ENCODE measurements around the gene NXPE4. TPM values are rescaled to one million over a fixed set of nuclear protein-coding genes. Genes with fewer than 3 reads are reported as not detected.

NXPE4 gene
- total RNA-seq, 1 experiment from 2014 or later: 0.11 TPM

DNA sequence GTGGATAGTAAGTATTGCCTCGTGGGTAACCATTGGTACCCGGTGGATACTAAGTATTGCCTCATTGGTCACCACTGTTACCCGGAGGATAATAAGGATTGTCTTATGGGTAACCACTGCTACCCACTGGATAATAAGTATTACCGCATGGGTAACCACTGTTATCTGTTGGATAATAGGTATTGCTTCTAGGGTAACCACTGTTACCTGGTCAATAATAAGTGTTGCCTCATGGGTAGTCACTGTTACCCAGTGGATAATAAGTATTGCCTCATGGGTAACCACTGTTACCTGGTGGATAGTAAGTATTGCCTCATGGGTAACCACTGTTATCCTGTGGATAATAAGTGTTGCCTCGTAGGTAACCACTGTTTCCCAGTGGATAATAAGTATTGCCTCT, 22.6 kb upstream of the NXPE4 start:
- CTCF ChIA-PET: no interaction called here
- DNase-seq (ENCODE audit: low spot score): no peak
- Mint-ChIP-seq H3K36me3 (peaks cover 58% of the 10 kb centered on the region), H3K27ac (no peak overlapping the region), H3K4me1 (no peaks in the 10 kb centered on the region), H3K9me3 (peaks cover 98% of the 10 kb centered on the region), H3K27me3 (ENCODE audit: low read depth) (no peaks in the 10 kb centered on the region), H3K4me3 (no peak overlapping the region)
- POLR2A ChIA-PET: no interaction called here
- ATAC-seq: no peak
- TF ChIP-seq IRF2 (CRISPR knock-in tag; IDR thresholded peaks at IDR 0.05; ENCODE audit: borderline replicate concordance, low read depth): no peak
- no peak for TF ChIP-seq NFYB (CRISPR knock-in tag; conservative IDR thresholded peaks at IDR 0.05; ENCODE audit: low read depth)
- TF ChIP-seq PRRX2 (CRISPR knock-in tag; IDR thresholded peaks at IDR 0.05): no peak
- no peak for TF ChIP-seq ZNF317 (CRISPR knock-in tag; IDR thresholded peaks at IDR 0.05; ENCODE audit: borderline replicate concordance, low read depth)
- TF ChIP-seq TP53 (CRISPR knock-in tag; IDR thresholded peaks at IDR 0.05): no peak
- no peak for TF ChIP-seq SOX15 (CRISPR knock-in tag; IDR thresholded peaks at IDR 0.05)
- no peak for TF ChIP-seq GTF2I (CRISPR knock-in tag; conservative IDR thresholded peaks at IDR 0.05)
- TF ChIP-seq SMAD4 (CRISPR knock-in tag; IDR thresholded peaks at IDR 0.05): no peak
- TF ChIP-seq, protein P1, sequence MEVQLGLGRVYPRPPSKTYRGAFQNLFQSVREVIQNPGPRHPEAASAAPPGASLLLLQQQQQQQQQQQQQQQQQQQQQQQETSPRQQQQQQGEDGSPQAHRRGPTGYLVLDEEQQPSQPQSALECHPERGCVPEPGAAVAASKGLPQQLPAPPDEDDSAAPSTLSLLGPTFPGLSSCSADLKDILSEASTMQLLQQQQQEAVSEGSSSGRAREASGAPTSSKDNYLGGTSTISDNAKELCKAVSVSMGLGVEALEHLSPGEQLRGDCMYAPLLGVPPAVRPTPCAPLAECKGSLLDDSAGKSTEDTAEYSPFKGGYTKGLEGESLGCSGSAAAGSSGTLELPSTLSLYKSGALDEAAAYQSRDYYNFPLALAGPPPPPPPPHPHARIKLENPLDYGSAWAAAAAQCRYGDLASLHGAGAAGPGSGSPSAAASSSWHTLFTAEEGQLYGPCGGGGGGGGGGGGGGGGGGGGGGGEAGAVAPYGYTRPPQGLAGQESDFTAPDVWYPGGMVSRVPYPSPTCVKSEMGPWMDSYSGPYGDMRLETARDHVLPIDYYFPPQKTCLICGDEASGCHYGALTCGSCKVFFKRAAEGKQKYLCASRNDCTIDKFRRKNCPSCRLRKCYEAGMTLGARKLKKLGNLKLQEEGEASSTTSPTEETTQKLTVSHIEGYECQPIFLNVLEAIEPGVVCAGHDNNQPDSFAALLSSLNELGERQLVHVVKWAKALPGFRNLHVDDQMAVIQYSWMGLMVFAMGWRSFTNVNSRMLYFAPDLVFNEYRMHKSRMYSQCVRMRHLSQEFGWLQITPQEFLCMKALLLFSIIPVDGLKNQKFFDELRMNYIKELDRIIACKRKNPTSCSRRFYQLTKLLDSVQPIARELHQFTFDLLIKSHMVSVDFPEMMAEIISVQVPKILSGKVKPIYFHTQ (CRISPR knock-in tag; IDR thresholded peaks at IDR 0.05): no peak
- no peak for TF ChIP-seq ZNF263 (CRISPR knock-in tag; IDR thresholded peaks at IDR 0.05; ENCODE audit: low read depth)
- TF ChIP-seq ZNF416 (CRISPR knock-in tag; IDR thresholded peaks at IDR 0.05): no peak
- no peak for TF ChIP-seq SP1 (CRISPR knock-in tag; conservative IDR thresholded peaks at IDR 0.05)
- TF ChIP-seq ATF6 (CRISPR knock-in tag; IDR thresholded peaks at IDR 0.05): no peak
- TF ChIP-seq TEAD4 (CRISPR knock-in tag; IDR thresholded peaks at IDR 0.05): no peak
- no peak for TF ChIP-seq E2F5 (CRISPR knock-in tag; IDR thresholded peaks at IDR 0.05)
- TF ChIP-seq RORB (CRISPR knock-in tag; IDR thresholded peaks at IDR 0.05): no peak

GRCh38 chr11:114617157-114618124, 21.9 kb upstream of the NXPE4 start:
- TF ChIP-seq E2F5 (CRISPR knock-in tag; IDR thresholded peaks at IDR 0.05): no peak
- TF ChIP-seq, protein P2, sequence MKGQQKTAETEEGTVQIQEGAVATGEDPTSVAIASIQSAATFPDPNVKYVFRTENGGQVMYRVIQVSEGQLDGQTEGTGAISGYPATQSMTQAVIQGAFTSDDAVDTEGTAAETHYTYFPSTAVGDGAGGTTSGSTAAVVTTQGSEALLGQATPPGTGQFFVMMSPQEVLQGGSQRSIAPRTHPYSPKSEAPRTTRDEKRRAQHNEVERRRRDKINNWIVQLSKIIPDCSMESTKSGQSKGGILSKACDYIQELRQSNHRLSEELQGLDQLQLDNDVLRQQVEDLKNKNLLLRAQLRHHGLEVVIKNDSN (CRISPR knock-in tag; IDR thresholded peaks at IDR 0.05): no peak
- no peak for TF ChIP-seq NR1H2 (CRISPR knock-in tag; IDR thresholded peaks at IDR 0.05)
- TF ChIP-seq, protein P3, sequence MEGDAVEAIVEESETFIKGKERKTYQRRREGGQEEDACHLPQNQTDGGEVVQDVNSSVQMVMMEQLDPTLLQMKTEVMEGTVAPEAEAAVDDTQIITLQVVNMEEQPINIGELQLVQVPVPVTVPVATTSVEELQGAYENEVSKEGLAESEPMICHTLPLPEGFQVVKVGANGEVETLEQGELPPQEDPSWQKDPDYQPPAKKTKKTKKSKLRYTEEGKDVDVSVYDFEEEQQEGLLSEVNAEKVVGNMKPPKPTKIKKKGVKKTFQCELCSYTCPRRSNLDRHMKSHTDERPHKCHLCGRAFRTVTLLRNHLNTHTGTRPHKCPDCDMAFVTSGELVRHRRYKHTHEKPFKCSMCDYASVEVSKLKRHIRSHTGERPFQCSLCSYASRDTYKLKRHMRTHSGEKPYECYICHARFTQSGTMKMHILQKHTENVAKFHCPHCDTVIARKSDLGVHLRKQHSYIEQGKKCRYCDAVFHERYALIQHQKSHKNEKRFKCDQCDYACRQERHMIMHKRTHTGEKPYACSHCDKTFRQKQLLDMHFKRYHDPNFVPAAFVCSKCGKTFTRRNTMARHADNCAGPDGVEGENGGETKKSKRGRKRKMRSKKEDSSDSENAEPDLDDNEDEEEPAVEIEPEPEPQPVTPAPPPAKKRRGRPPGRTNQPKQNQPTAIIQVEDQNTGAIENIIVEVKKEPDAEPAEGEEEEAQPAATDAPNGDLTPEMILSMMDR (IDR thresholded peaks at IDR 0.05): no peak
- TF ChIP-seq ETV6 (CRISPR knock-in tag; IDR thresholded peaks at IDR 0.05): no peak
- TF ChIP-seq JUN (CRISPR knock-in tag; IDR thresholded peaks at IDR 0.05): no peak
- no peak for TF ChIP-seq OVOL2 (CRISPR knock-in tag; IDR thresholded peaks at IDR 0.05; ENCODE audit: borderline replicate concordance)
- ChIA-PET POLR2A (no interaction called here), CTCF (no interaction called here)
- DNase-seq (ENCODE audit: low spot score) (no peak), ATAC-seq (no peak)
- Mint-ChIP-seq H3K27me3 (ENCODE audit: low read depth) (no peaks in the 10 kb centered on the region), H3K4me3 (no peak overlapping the region), H3K36me3 (peaks cover 61% of the 10 kb centered on the region), H3K9me3 (peaks cover 99% of the 10 kb centered on the region), H3K4me1 (no peaks in the 10 kb centered on the region), H3K27ac (no peak overlapping the region)
